GM12875 (cell line): ENCODE data around the gene IRGQ.

Experiments used
- H3K4me3 ChIP-seq: one replicate; pipeline ENCODE4 v1.5.1; 2011; ENCODE audit warnings: low read depth, low read length, control low read depth
- CTCF ChIP-seq: IDR thresholded peaks from 2 replicates; pipeline ENCODE4 v1.5.1; 2011; ENCODE audit warnings: low read depth, mild to moderate bottlenecking, control low read depth, inconsistent platforms, low read length, moderate library complexity, borderline replicate concordance; ENCODE audit not compliant: insufficient read depth

Gene IRGQ

GRCh38 chr19:43595999-43596841 is at the start of gene IRGQ, which contains the start of gene ZNF576:
Gene IRGQ, minus strand, starts transcription at chr19:43596134. Its CDS starts 796 bp downstream, at chr19:43595338.
Gene ZNF576, plus strand, starts transcription at chr19:43596595. Its CDS starts 514 bp downstream, at chr19:43597109.
- TF ChIP-seq CTCF = no peak
- H3K4me3 ChIP-seq = peak within 1 kb of the TSS; percentile 67

- H3K4me3 ChIP-seq = no peak overlapping the region
These were observed 48.2 kb upstream of the IRGQ start for GRCh38 chr19:43644181-43644580.

GRCh38 chr19:43643326-43643725 is 47.4 kb upstream of the IRGQ start:
- no peak for TF ChIP-seq CTCF
- H3K4me3 ChIP-seq = no peak overlapping the region

More at GRCh38 chr19:43644181-43644580, 48.2 kb upstream of the IRGQ start:
- no peak for TF ChIP-seq CTCF

GRCh38 chr19:43642531-43642930 is 46.6 kb upstream of the IRGQ start:
- TF ChIP-seq CTCF = no peak
- H3K4me3 ChIP-seq = no peak overlapping the region

GRCh38 chr19:43641333-43641732 is 45.4 kb upstream of the IRGQ start:
- no peak for TF ChIP-seq CTCF
- no peak overlapping the region for H3K4me3 ChIP-seq

GRCh38 chr19:43640424-43640757 is 44.5 kb upstream of the IRGQ start:
- no peak overlapping the region for H3K4me3 ChIP-seq
- TF ChIP-seq CTCF = no peak
